BJ (cell line): ENCODE measurements around the gene SELPLG. TPM values are rescaled to one million over a fixed set of nuclear protein-coding genes. Genes with fewer than 3 reads are reported as not detected.

Experiments
- CTCF ChIA-PET: fragments of 350-600 bp; formaldehyde crosslinking; extraction: SDS; loops from one replicate; lab custom pipeline; 2021; ENCODE audit warnings: antibody characterized with exemption, inconsistent platforms; lab: Yijun Ruan, JAX
- POLR2A ChIA-PET: fragments of 300-600 bp; sonication (Branson Sonifier 250); formaldehyde crosslinking; extraction: SDS; loops from one replicate; lab custom pipeline; 2021; ENCODE audit warnings: antibody characterized with exemption; lab: Charles Lee
- DNase-seq: peaks from one replicate; pipeline ENCODE4 v3.0.0-alpha.2; 2011; ENCODE audit warnings: low read depth
- H3K27me3 ChIP-seq: 2 replicates; pipeline ENCODE4 v1.6.0; 2011; ENCODE audit warnings: low read length; ENCODE audit not compliant: control insufficient read depth, insufficient read depth
- H3K36me3 ChIP-seq: 2 replicates; pipeline ENCODE4 v1.5.1; 2011; ENCODE audit warnings: low read length; ENCODE audit not compliant: control insufficient read depth, insufficient read depth
- H3K4me3 ChIP-seq: 2 replicates; pipeline ENCODE4 v1.5.1; 2011; ENCODE audit warnings: low read depth, mild to moderate bottlenecking, control low read depth, low read length
- CTCF ChIP-seq: IDR thresholded peaks from 2 replicates; pipeline ENCODE4 v1.5.1; 2011; ENCODE audit warnings: low read depth, mild to moderate bottlenecking, control low read depth, inconsistent platforms, low read length, moderate library complexity; ENCODE audit not compliant: insufficient read depth
- polyA plus RNA-seq: library from polyadenylated mRNA; depleted of rRNA; stranded (reverse); fragments of >200 nt; gene quantifications from 2 replicates; pipeline ENCODE4 v1.2.3, GENCODE V29; 2011

Gene SELPLG
- polyA plus RNA-seq, 1 experiment: 8.1 TPM

- H3K27me3 ChIP-seq: no peaks in the 10 kb centered on the region
- no peak overlapping the region for H3K4me3 ChIP-seq
- CTCF ChIA-PET: interaction anchor here (0.6 to 12.6 kb wide), 32 partner anchors 8 to 1699 kb away, joined by 3 to 460 read pairs (median 5); partner anchors contain the start of genes ALKBH2, ISCU, SART3 and TMEM119
- DNase-seq: no peak
- TF ChIP-seq CTCF: no peak
- no peaks in the 10 kb centered on the region for H3K36me3 ChIP-seq
- POLR2A ChIA-PET: no interaction called here
Observed at GRCh38 chr12:108616941-108617858, 16.5 kb downstream of the SELPLG start.

- Histone ChIP-seq H3K36me3 (no peaks in the 10 kb centered on the region), H3K27me3 (no peaks in the 10 kb centered on the region), H3K4me3 (no peak overlapping the region)
- no peak for TF ChIP-seq CTCF
- CTCF ChIA-PET: interaction anchor here (1.2 to 12.6 kb wide), 6 partner anchors 7 to 476 kb away, joined by 3 to 460 read pairs (median 13); partner anchors contain the start of genes ALKBH2, ISCU and SART3
- no peak for DNase-seq
- POLR2A ChIA-PET: no interaction called here
Observed at GRCh38 chr12:108616359-108616758, 17.3 kb downstream of the SELPLG start.

- TF ChIP-seq CTCF: no peak
- no peaks in the 10 kb centered on the region for H3K36me3 ChIP-seq
- ChIA-PET POLR2A (no interaction called here), CTCF (interaction anchor here (1.8 to 12.6 kb wide), 3 partner anchors 26 to 188 kb away, joined by 5 to 460 read pairs (median 29); partner anchors contain the start of genes ISCU and SART3)
- H3K27me3 ChIP-seq: no peaks in the 10 kb centered on the region
- DNase-seq: no peak
- H3K4me3 ChIP-seq: no peak overlapping the region
Observed at GRCh38 chr12:108615918-108616317, 17.8 kb downstream of the SELPLG start.

- ChIA-PET CTCF (interaction anchor here (12.6 kb wide), 1 partner anchor 46 kb away, joined by 460 read pairs; the partner anchor contains the start of genes ISCU and SART3), POLR2A (no interaction called here)
- Histone ChIP-seq H3K4me3 (no peak overlapping the region), H3K36me3 (no peaks in the 10 kb centered on the region), H3K27me3 (no peaks in the 10 kb centered on the region)
- DNase-seq: no peak
- TF ChIP-seq CTCF: no peak
Observed at GRCh38 chr12:108614639-108615038, 19.1 kb downstream of the SELPLG start.

- ChIA-PET POLR2A (no interaction called here), CTCF (interaction anchor here (12.6 kb wide), 1 partner anchor 46 kb away, joined by 460 read pairs; the partner anchor contains the start of genes ISCU and SART3)
- no peak for TF ChIP-seq CTCF
- Histone ChIP-seq H3K27me3 (no peaks in the 10 kb centered on the region), H3K4me3 (no peak overlapping the region), H3K36me3 (no peaks in the 10 kb centered on the region)
- no peak for DNase-seq
Observed at GRCh38 chr12:108614041-108614440, 19.7 kb downstream of the SELPLG start.
